SK-N-SH (cell line): ENCODE measurements around the gene KLF13. TPM values are rescaled to one million over a fixed set of nuclear protein-coding genes. Genes with fewer than 3 reads are reported as not detected.

ENCODE experiments used
- CTCF ChIA-PET: fragments of 300-600, 350-600 bp; formaldehyde crosslinking; extraction: SDS; loops from one replicate; lab custom pipeline; 2021; lab: Yijun Ruan, JAX
- POLR2A ChIA-PET: fragments of 350-600 bp; sonication (Branson Sonifier 250); formaldehyde crosslinking; extraction: SDS; loops from one replicate; lab custom pipeline; 2020; ENCODE audit warnings: antibody characterized with exemption, inconsistent platforms; lab: Yijun Ruan, JAX
- DNase-seq: peaks from one replicate; pipeline ENCODE4 v3.0.0; 2012
- H2AFZ ChIP-seq: fragments of 200-600 bp; sonication (generic); 2 replicates; pipeline ENCODE4 v1.8.1; 2016; ENCODE audit warnings: antibody characterized with exemption, mild to moderate bottlenecking, low read depth
- H3F3A ChIP-seq: fragments of 200-600 bp; sonication (generic); replicated peaks from 2 replicates; pipeline ENCODE3; 2016; ENCODE audit warnings: antibody characterized with exemption, mild to moderate bottlenecking; ENCODE audit not compliant: insufficient read depth
- H3K27ac ChIP-seq, 2 experiments: fragments of 200-500 bp in 1 of 2; fragments of 200-600 bp in 1 of 2; sonication (Bioruptor generic) in 1 of 2; sonication (generic), shearing (Covaris generic) in 1 of 2; 2 replicates each; pipeline versions ENCODE4 v1.5.1 to v1.6.1; 2014 to 2016; ENCODE audit warnings: low read depth in 2 of 2, inconsistent platforms in 1 of 2, low read length in 1 of 2, mild to moderate bottlenecking in 1 of 2, mixed read lengths in 1 of 2
- H3K27me3 ChIP-seq: fragments of 200-600 bp; sonication (generic), shearing (Covaris generic); 2 replicates; pipeline ENCODE4 v1.6.1; 2016; ENCODE audit warnings: mixed run types; ENCODE audit not compliant: insufficient read depth
- H3K36me3 ChIP-seq, 2 experiments: fragments of 200-500 bp in 1 of 2; fragments of 200-600 bp in 1 of 2; sonication (Bioruptor generic) in 1 of 2; sonication (generic) in 1 of 2; replicated peaks in 1 of 2; 2 replicates each; pipeline versions ENCODE3 to v1.5.1; 2014 to 2016; ENCODE audit warnings: low read length in 1 of 2, mild to moderate bottlenecking in 1 of 2; ENCODE audit not compliant: insufficient read depth in 2 of 2, control insufficient read depth in 1 of 2
- H3K4me1 ChIP-seq, 2 experiments: fragments of 200-500 bp in 1 of 2; fragments of 200-600 bp in 1 of 2; sonication (Bioruptor generic) in 1 of 2; sonication (generic), shearing (Covaris generic) in 1 of 2; 2 replicates each; pipeline versions ENCODE4 v1.5.1 to v1.6.1; 2014 to 2016; ENCODE audit warnings: low read depth in 1 of 2, low read length in 1 of 2, mixed run types in 1 of 2; ENCODE audit not compliant: insufficient read depth in 2 of 2, control insufficient read depth in 1 of 2
- H3K4me2 ChIP-seq: fragments of 200-600 bp; sonication (generic), shearing (Covaris generic); 2 replicates; pipeline ENCODE4 v1.6.1; 2017; ENCODE audit warnings: mixed run types
- H3K4me3 ChIP-seq, 2 experiments: fragments of 200-500 bp in 1 of 2; fragments of 200-600 bp in 1 of 2; sonication (Bioruptor generic) in 1 of 2; sonication (generic), shearing (Covaris generic) in 1 of 2; 2 replicates each; pipeline versions ENCODE4 v1.5.1 to v1.8.1; 2014 to 2016; ENCODE audit warnings: low read depth in 2 of 2, inconsistent platforms in 1 of 2, low read length in 1 of 2, mild to moderate bottlenecking in 1 of 2, mixed read lengths in 1 of 2, moderate library complexity in 1 of 2
- H3K79me2 ChIP-seq: fragments of 200-600 bp; sonication (generic); 2 replicates; pipeline ENCODE4 v1.8.1; 2017; ENCODE audit warnings: mild to moderate bottlenecking; ENCODE audit not compliant: insufficient read depth
- H3K9ac ChIP-seq: fragments of 200-600 bp; sonication (generic); 2 replicates; pipeline ENCODE4 v1.6.1; 2017; ENCODE audit warnings: mixed run types
- H3K9me2 ChIP-seq: fragments of 200-600 bp; sonication (generic); 2 replicates; pipeline ENCODE4 v1.6.1; 2017; ENCODE audit warnings: mixed run types
- H3K9me3 ChIP-seq: fragments of 200-600 bp; sonication (generic); 2 replicates; pipeline ENCODE4 v1.6.1; 2017; ENCODE audit warnings: mixed run types, mild to moderate bottlenecking, moderate library complexity
- H4K20me1 ChIP-seq: fragments of 200-600 bp; sonication (generic); 2 replicates; pipeline ENCODE4 v1.6.1; 2017; ENCODE audit warnings: mild to moderate bottlenecking, mixed run types; ENCODE audit not compliant: insufficient read depth
- CHD2 ChIP-seq: fragments of 150-350 bp; IDR thresholded peaks from 2 replicates; pipeline ENCODE4 v1.6.1; 2018; ENCODE audit warnings: low read length; ENCODE audit not compliant: partially characterized antibody
- EP300 ChIP-seq, 2 experiments: IDR thresholded peaks; 2 replicates each; pipeline versions ENCODE4 v1.4.0 to v1.6.1; 2012; ENCODE audit warnings: borderline replicate concordance in 1 of 2, low read depth in 1 of 2, low read length in 1 of 2
- EZH2phosphoT487 ChIP-seq: fragments of 200-600 bp; sonication (generic); IDR thresholded peaks from 2 replicates; pipeline ENCODE4 v1.6.1; 2017; ENCODE audit warnings: low read depth, mixed run types, mild to moderate bottlenecking, antibody characterized with exemption, moderate library complexity, borderline replicate concordance
- FOSL2 ChIP-seq: IDR thresholded peaks from 2 replicates; pipeline ENCODE4 v1.4.0; 2012; ENCODE audit warnings: low read depth, mild to moderate bottlenecking, moderate library complexity, borderline replicate concordance
- FOXM1 ChIP-seq: IDR thresholded peaks from 2 replicates; pipeline ENCODE4 v1.4.0; 2012; ENCODE audit warnings: low read depth, mild to moderate bottlenecking
- GABPA ChIP-seq: IDR thresholded peaks from 2 replicates; pipeline ENCODE4 v1.4.0; 2012; ENCODE audit warnings: low read depth, mild to moderate bottlenecking
- JUND ChIP-seq: IDR thresholded peaks from 2 replicates; pipeline ENCODE4 v1.4.0; 2012
- MEF2A ChIP-seq: IDR thresholded peaks from 2 replicates; pipeline ENCODE4 v1.4.0; 2012; ENCODE audit warnings: low read depth, borderline replicate concordance
- RFX5 ChIP-seq: IDR thresholded peaks from 2 replicates; pipeline ENCODE4 v1.6.1; 2012; ENCODE audit warnings: mild to moderate bottlenecking, improper control_type of control experiment, low read length
- RXRA ChIP-seq: IDR thresholded peaks from 2 replicates; pipeline ENCODE4 v1.4.0; 2012; ENCODE audit warnings: low read depth, mild to moderate bottlenecking, borderline replicate concordance
- SMC3 ChIP-seq: IDR thresholded peaks from 2 replicates; pipeline ENCODE4 v1.6.1; 2012; ENCODE audit warnings: low read depth, low read length, improper control_type of control experiment
- TAF1 ChIP-seq: IDR thresholded peaks from 2 replicates; pipeline ENCODE4 v1.6.1; 2012; ENCODE audit warnings: low read depth, mild to moderate bottlenecking, low read length, moderate library complexity, borderline replicate concordance
- TCF12 ChIP-seq: IDR thresholded peaks from 2 replicates; pipeline ENCODE4 v1.4.0; 2012
- WGBS: methylation state at CpG from one replicate; pipeline ENCODE4 v1.1.6; 2017; ENCODE audit warnings: low lambda C conversion rate; 5-methylcytosine and 5-hydroxymethylcytosine counted together
- polyA plus RNA-seq, 3 experiments: library from polyadenylated mRNA; depleted of rRNA; stranded (reverse); fragments of >200 nt; gene quantifications; 2 replicates each; pipeline ENCODE4 v1.2.3, GENCODE V29; 2012
- TF ChIP-seq, protein P1 (sequence below): fragments of 150-350 bp; IDR thresholded peaks from 2 replicates; pipeline ENCODE4 v1.6.1; 2017; ENCODE audit warnings: antibody characterized with exemption, low read length, low read depth, borderline replicate concordance
- TF ChIP-seq, protein P2 (sequence below): IDR thresholded peaks from 2 replicates; pipeline ENCODE4 v1.6.1; 2012; ENCODE audit warnings: mild to moderate bottlenecking, low read depth, low read length, moderate library complexity
- TF ChIP-seq, protein P3 (sequence below): IDR thresholded peaks from 2 replicates; pipeline ENCODE4 v1.4.0; 2012; ENCODE audit warnings: low read depth
- TF ChIP-seq, protein P4 (sequence below): IDR thresholded peaks from 2 replicates; pipeline ENCODE4 v1.4.0; 2012; ENCODE audit warnings: low read depth, borderline replicate concordance
- TF ChIP-seq, protein P5 (sequence below): IDR thresholded peaks from 2 replicates; pipeline ENCODE4 v1.4.0; 2012; ENCODE audit warnings: low read depth, borderline replicate concordance

Gene KLF13
- polyA plus RNA-seq, 1 of the 3 experiments (the other 2 are of a cell fraction) = 7.1 TPM

DNA sequence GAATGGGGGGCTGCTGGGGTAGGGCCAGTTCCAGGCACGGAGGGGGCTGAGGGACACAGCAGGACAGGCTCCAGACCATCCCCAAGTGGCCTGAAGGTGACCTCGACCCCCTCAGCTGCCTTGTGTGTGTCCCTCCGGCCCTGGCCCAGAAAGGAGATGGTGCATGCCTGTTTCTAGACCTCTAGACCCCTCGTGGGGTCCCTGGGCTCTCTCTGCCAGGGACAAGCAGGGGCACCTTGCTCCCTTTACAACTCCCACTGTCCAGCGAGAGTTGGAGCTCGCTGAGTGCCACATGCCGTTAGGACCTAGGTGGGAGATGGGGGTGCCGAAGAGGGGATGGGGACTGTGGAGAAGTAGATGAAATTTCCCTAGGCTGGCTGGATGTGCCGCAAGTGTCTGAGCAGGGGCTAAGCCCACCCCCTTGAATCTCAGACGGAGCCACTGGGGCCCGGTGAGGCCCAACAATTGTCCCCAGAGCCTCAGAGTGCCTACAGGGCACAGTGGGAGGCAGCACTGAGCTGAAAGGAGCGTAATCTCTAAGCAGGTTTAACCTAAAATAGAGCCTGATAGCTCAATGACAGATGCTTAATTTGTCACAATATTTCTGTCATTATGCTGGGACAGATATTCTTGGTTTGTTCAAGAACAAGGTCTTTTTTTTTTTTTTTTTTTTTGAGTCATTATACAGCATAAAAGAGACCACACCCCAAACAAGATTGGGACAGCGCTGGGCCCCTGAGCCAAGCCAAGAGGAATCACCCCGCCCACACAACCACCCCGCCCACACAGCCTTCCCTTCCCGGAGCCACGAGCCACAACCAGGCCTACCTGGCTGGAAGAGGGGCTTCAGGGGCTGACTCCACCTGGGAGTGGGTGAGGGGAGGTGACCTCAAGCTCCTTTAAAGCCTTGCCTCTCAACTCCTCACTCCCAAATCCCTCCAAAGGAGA, 23.6 kb upstream of the KLF13 start (continued):
- TF ChIP-seq FOSL2 = no peak
- TF ChIP-seq, protein P1, sequence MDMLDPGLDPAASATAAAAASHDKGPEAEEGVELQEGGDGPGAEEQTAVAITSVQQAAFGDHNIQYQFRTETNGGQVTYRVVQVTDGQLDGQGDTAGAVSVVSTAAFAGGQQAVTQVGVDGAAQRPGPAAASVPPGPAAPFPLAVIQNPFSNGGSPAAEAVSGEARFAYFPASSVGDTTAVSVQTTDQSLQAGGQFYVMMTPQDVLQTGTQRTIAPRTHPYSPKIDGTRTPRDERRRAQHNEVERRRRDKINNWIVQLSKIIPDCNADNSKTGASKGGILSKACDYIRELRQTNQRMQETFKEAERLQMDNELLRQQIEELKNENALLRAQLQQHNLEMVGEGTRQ = no peak

DNA sequence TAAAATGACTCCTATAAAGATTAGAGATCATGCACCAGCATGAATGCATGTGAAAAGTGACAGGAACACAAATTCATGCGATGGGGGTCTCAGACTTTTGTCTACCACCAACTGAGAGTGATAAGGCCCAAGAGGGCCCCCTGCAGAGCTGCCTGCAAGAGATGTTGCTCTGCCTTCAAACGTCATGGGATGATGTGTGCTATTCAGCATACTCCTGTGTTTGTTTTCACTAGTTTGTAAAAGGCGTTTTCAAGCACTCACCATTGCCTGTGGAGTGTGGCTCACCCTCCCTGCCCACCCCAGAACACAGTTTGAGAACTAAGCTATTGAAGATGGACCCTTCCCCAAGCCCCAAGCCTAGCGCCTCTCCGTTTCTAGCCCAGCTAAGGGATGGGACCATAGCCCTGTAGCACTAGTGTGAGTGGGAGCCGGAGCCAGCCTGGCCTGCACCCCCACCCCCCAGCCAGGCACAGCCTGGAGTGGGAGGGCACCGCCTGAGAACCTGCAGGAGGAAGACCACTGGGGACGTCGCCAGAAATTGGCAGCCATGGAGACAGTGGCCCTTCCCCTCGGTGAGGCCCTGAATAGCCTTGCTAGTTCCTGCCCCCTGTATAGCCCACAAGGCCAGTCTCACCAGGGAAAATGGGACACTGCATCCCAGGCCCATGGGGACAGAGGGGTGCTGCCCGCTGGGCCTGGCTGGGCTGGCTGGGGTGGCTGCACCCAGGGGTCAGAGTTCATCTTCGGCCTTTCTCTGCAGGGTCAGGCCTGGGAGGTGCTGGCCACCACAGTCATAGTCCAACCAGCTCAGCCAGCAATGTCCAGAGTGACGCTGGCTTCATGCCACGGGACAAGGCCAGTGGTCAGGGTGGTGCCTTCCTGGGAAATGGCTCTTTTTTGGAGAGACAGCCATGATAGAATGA, 22.6 kb upstream of the KLF13 start:
- 80% methylated on average over 11 of the region's 14 CpGs for WGBS
- Histone ChIP-seq H3F3A (no peaks in the 10 kb centered on the region), H4K20me1 (no peaks in the 10 kb centered on the region), H3K9me3 (no peaks in the 10 kb centered on the region), H3K4me3 (no peak overlapping the region), H3K4me2 (no peak overlapping the region), H3K79me2 (no peaks in the 10 kb centered on the region), H3K27ac (no peak overlapping the region), H3K36me3 (no peaks in the 10 kb centered on the region), H3K27me3 (peaks cover 8% of the 10 kb centered on the region; the same call in 1 of the 2 replicates), H3K9ac (no peak overlapping the region), H2AFZ (no peak overlapping the region), H3K9me2 (no peaks in the 10 kb centered on the region), H3K4me1 (peaks cover 0 to 66% of the 10 kb centered on the region in 2 experiments; a peak in 2 of 4 replicates)
- CTCF ChIA-PET = interaction anchor here (0.6 to 2.1 kb wide), 9 partner anchors 10 to 184 kb away, joined by 3 to 12 read pairs (median 4); partner anchors contain the start of gene KLF13
- no peak for DNase-seq
- POLR2A ChIA-PET = interaction anchor here (3.6 kb wide), 1 partner anchor 22 kb away, joined by 17 read pairs; the partner anchor contains the start of gene KLF13
- TF ChIP-seq, protein P2, sequence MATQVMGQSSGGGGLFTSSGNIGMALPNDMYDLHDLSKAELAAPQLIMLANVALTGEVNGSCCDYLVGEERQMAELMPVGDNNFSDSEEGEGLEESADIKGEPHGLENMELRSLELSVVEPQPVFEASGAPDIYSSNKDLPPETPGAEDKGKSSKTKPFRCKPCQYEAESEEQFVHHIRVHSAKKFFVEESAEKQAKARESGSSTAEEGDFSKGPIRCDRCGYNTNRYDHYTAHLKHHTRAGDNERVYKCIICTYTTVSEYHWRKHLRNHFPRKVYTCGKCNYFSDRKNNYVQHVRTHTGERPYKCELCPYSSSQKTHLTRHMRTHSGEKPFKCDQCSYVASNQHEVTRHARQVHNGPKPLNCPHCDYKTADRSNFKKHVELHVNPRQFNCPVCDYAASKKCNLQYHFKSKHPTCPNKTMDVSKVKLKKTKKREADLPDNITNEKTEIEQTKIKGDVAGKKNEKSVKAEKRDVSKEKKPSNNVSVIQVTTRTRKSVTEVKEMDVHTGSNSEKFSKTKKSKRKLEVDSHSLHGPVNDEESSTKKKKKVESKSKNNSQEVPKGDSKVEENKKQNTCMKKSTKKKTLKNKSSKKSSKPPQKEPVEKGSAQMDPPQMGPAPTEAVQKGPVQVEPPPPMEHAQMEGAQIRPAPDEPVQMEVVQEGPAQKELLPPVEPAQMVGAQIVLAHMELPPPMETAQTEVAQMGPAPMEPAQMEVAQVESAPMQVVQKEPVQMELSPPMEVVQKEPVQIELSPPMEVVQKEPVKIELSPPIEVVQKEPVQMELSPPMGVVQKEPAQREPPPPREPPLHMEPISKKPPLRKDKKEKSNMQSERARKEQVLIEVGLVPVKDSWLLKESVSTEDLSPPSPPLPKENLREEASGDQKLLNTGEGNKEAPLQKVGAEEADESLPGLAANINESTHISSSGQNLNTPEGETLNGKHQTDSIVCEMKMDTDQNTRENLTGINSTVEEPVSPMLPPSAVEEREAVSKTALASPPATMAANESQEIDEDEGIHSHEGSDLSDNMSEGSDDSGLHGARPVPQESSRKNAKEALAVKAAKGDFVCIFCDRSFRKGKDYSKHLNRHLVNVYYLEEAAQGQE = no peak
- TF ChIP-seq GABPA (no peak), JUND (no peak), SMC3 (no peak), MEF2A (no peak), RFX5 (no peak), EZH2phosphoT487 (no peak), CHD2 (no peak), FOXM1 (no peak), TCF12 (no peak), TAF1 (no peak), EP300 (IDR thresholded peaks at IDR 0.05; ENCODE audit: borderline replicate concordance in 1 of 2, low read depth in 1 of 2, low read length in 1 of 2) (no peak), RXRA (no peak)
- TF ChIP-seq, protein P3, sequence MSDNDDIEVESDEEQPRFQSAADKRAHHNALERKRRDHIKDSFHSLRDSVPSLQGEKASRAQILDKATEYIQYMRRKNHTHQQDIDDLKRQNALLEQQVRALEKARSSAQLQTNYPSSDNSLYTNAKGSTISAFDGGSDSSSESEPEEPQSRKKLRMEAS = no peak
- TF ChIP-seq, protein P4, sequence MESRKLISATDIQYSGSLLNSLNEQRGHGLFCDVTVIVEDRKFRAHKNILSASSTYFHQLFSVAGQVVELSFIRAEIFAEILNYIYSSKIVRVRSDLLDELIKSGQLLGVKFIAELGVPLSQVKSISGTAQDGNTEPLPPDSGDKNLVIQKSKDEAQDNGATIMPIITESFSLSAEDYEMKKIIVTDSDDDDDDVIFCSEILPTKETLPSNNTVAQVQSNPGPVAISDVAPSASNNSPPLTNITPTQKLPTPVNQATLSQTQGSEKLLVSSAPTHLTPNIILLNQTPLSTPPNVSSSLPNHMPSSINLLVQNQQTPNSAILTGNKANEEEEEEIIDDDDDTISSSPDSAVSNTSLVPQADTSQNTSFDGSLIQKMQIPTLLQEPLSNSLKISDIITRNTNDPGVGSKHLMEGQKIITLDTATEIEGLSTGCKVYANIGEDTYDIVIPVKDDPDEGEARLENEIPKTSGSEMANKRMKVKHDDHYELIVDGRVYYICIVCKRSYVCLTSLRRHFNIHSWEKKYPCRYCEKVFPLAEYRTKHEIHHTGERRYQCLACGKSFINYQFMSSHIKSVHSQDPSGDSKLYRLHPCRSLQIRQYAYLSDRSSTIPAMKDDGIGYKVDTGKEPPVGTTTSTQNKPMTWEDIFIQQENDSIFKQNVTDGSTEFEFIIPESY = no peak
- TF ChIP-seq, protein P5, sequence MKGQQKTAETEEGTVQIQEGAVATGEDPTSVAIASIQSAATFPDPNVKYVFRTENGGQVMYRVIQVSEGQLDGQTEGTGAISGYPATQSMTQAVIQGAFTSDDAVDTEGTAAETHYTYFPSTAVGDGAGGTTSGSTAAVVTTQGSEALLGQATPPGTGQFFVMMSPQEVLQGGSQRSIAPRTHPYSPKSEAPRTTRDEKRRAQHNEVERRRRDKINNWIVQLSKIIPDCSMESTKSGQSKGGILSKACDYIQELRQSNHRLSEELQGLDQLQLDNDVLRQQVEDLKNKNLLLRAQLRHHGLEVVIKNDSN = no peak
- TF ChIP-seq, protein P1 = no peak
